Mucosa of descending colon (tissue), 3 donors: ENCODE data around the gene TGFB1I1. TPM values are rescaled to one million over a fixed set of nuclear protein-coding genes. Genes with fewer than 3 reads are reported as not detected.
A peak's percentile ranks its signal among the peaks of the same experiment; 100 is the strongest.

Experiments
- ATAC-seq: fragments of 200-7000 bp; cut with Tn5 transposase; one replicate; pipeline ENCODE4 v1.9.1; 2020; ENCODE audit warnings: mild to moderate bottlenecking, moderate library complexity
- DNase-seq, 3 donors: peaks; one replicate each; pipeline ENCODE4 v3.0.0-alpha.2; 2020
- H3K36me3 ChIP-seq: fragments of 200-600 bp; one replicate; pipeline ENCODE4 v1.8.0; 2021; ENCODE audit warnings: low read depth, mild to moderate bottlenecking
- H3K4me1 ChIP-seq: fragments of 200-600 bp; one replicate; pipeline ENCODE4 v1.8.0; 2021; ENCODE audit warnings: low read depth, mild to moderate bottlenecking
- H3K4me3 ChIP-seq: fragments of 200-600 bp; one replicate; pipeline ENCODE4 v1.8.0; 2021; ENCODE audit warnings: mild to moderate bottlenecking
- H3K9me3 ChIP-seq: fragments of 200-600 bp; one replicate; pipeline ENCODE4 v1.8.0; 2021; ENCODE audit warnings: mild to moderate bottlenecking
- CTCF ChIP-seq: fragments of 200-600 bp; IDR thresholded peaks from one replicate; pipeline ENCODE4 v1.8.0; 2022; ENCODE audit warnings: antibody characterized with exemption, mild to moderate bottlenecking
- intact Hi-C, 2 donors: fragments of 100-400 bp; cut with DNase I in 1 of 2; cut with micrococcal nuclease in 1 of 2; formaldehyde crosslinking; loops; one replicate each; pipeline versions ENCODE4 v1.11.0 to v1.11.1; 2022; cut with DNase I, micrococcal nuclease
- total RNA-seq, 3 donors: library from RNA; stranded (reverse); fragmentation: NEBNext Ultra II Directional in 2 of 3; extraction: Animal tissue kit (Norgen Biotek cat#: 25700) in 2 of 3; gene quantifications; one replicate each; pipeline versions ENCODE4 v1.2.1 to v1.2.4, GENCODE V29; 2021 to 2023
- donor health status: DM: no; HTN: no; CAD: no; lungs with moderate emphysema.
- donor health status: DM: no; HTN: no; CAD: no.
- donor health status: DM: no; HTN: yes; CAD: no.

The TGFB1I1 gene
- total RNA-seq, 3 donors from 2014 or later = 7.8 to 227 (median 26.1) TPM

- Histone ChIP-seq H3K9me3 (no peaks in the 10 kb centered on the region), H3K4me3 (no peak overlapping the region), H3K36me3 (no peaks in the 10 kb centered on the region), H3K4me1 (peaks cover 4% of the 10 kb centered on the region)
- DNase-seq (peak in 1 of 3 donors; percentile 2), ATAC-seq (no peak)
- no peak for TF ChIP-seq CTCF
- intact Hi-C loops = no loop called here
Observed at GRCh38 chr16:31428638-31429247, 43.2 kb upstream of the TGFB1I1 start.

- ATAC-seq = no peak
- no peak for TF ChIP-seq CTCF
- Histone ChIP-seq H3K4me1 (peaks cover 4% of the 10 kb centered on the region), H3K36me3 (no peaks in the 10 kb centered on the region), H3K9me3 (no peaks in the 10 kb centered on the region), H3K4me3 (no peak overlapping the region)
- no peak for DNase-seq
- intact Hi-C loops = no loop called here
Observed at GRCh38 chr16:31429314-31429713, 42.6 kb upstream of the TGFB1I1 start.

GRCh38 chr16:31429796-31430195 is 42.2 kb upstream of the TGFB1I1 start:
- no peak for DNase-seq

GRCh38 chr16:31430380-31431052 is 41.4 kb upstream of the TGFB1I1 start:
- Histone ChIP-seq H3K36me3 (no peaks in the 10 kb centered on the region), H3K4me1 (peaks cover 4% of the 10 kb centered on the region), H3K4me3 (no peak overlapping the region), H3K9me3 (no peaks in the 10 kb centered on the region)
- TF ChIP-seq CTCF = no peak
- peak in 1 of 3 donors; percentile 11 for DNase-seq
- intact Hi-C loops = no loop called here
- no peak for ATAC-seq

More at GRCh38 chr16:31429796-31430195, 42.2 kb upstream of the TGFB1I1 start:
- H3K36me3 ChIP-seq = no peaks in the 10 kb centered on the region
- H3K9me3 ChIP-seq = no peaks in the 10 kb centered on the region
- H3K4me3 ChIP-seq = no peak overlapping the region
- ATAC-seq = no peak
- TF ChIP-seq CTCF = no peak
- intact Hi-C loops = no loop called here
- peaks cover 4% of the 10 kb centered on the region for H3K4me1 ChIP-seq

GRCh38 chr16:31435341-31436220 is 36.4 kb upstream of the TGFB1I1 start:
- intact Hi-C loops = no loop called here
- Histone ChIP-seq H3K9me3 (no peaks in the 10 kb centered on the region), H3K4me3 (no peak overlapping the region), H3K4me1 (no peaks in the 10 kb centered on the region), H3K36me3 (no peaks in the 10 kb centered on the region)
- ATAC-seq (no peak), DNase-seq (peak in 1 of 3 donors; percentile 40)
- no peak for TF ChIP-seq CTCF
